Activated CD4-positive, CD25-positive, alpha-beta regulatory T cell treated with anti-CD3 and anti-CD28 coated beads, Interleukin-2, amount 50 U/mL, for 16 hours (primary cell): Measurements from ENCODE around the gene HMBS.
"Not testable (repeated sequence)": the region's sequence is repeated elsewhere in the genome, so short reads cannot be mapped to it uniquely, and the experiment has no call there.

Experiments
- DNase-seq: peaks from one replicate; pipeline ENCODE4 v3.0.0-alpha.2; 2020; ENCODE audit warnings: low read depth, low spot score

Gene HMBS

GRCh38 chr11:119100994-119101758 lies 16.5 kb downstream of the HMBS start:
- DNase-seq: no peak

GRCh38 chr11:119101759-119102423 lies 17.2 kb downstream of the HMBS start, which contains the start of gene DPAGT1:
DPAGT1 (minus strand) TSS chr11:119101853; CDS start chr11:119101655, 198 bp downstream.
- peak; percentile 80 for DNase-seq

GRCh38 chr11:119103161-119103664 lies 18.5 kb downstream of the HMBS start:
- DNase-seq: not testable (repeated sequence)

- no peak for DNase-seq
Observed at GRCh38 chr11:119103793-119104192, 19.1 kb downstream of the HMBS start.

- DNase-seq: peak; percentile 76
Observed at GRCh38 chr11:119106564-119107537, 22.2 kb downstream of the HMBS start, which contains the start of gene C2CD2L. C2CD2L (plus strand) TSS chr11:119107344; CDS start chr11:119107742, 398 bp downstream.

GRCh38 chr11:119107538-119108145 lies 23.0 kb downstream of the HMBS start:
- DNase-seq: no peak

GRCh38 chr11:119108146-119108856 lies 23.6 kb downstream of the HMBS start:
- DNase-seq: no peak

- no peak for DNase-seq
Observed at GRCh38 chr11:119108857-119109221, 24.2 kb downstream of the HMBS start.

- no peak for DNase-seq
Observed at GRCh38 chr11:119109843-119110242, 25.2 kb downstream of the HMBS start.

- DNase-seq: no peak
Observed at GRCh38 chr11:119110439-119110838, 25.8 kb downstream of the HMBS start.

GRCh38 chr11:119111361-119111925 lies 26.8 kb downstream of the HMBS start:
- DNase-seq: no peak

GRCh38 chr11:119112314-119113020 lies 27.8 kb downstream of the HMBS start:
- DNase-seq: no peak

- no peak for DNase-seq
Observed at GRCh38 chr11:119113716-119114115, 29.0 kb downstream of the HMBS start.

- DNase-seq: no peak
Observed at GRCh38 chr11:119114351-119114750, 29.7 kb downstream of the HMBS start.

GRCh38 chr11:119115484-119116234 lies 31.0 kb downstream of the HMBS start:
- no peak for DNase-seq

GRCh38 chr11:119116235-119116594 lies 31.5 kb downstream of the HMBS start:
- DNase-seq: no peak

GRCh38 chr11:119116601-119117000 lies 31.9 kb downstream of the HMBS start:
- no peak for DNase-seq

GRCh38 chr11:119117004-119117706 lies 32.5 kb downstream of the HMBS start:
- no peak for DNase-seq
